GM19328 (cell line): Measurements from ENCODE around the gene TSC22D3.
A peak's percentile ranks its signal among the peaks of the same experiment; 100 is the strongest.
"Not testable (repeated sequence)": the region's sequence is repeated elsewhere in the genome, so short reads cannot be mapped to it uniquely, and the experiment has no call there.

ENCODE experiments used
- ATAC-seq: cut with Tn5 transposase; IDR thresholded peaks from one replicate; pipeline ENCODE4 v1.9.1; 2021; ENCODE audit warnings: mild to moderate bottlenecking, moderate library complexity; ENCODE audit not compliant: unreplicated experiment

Gene TSC22D3

DNA sequence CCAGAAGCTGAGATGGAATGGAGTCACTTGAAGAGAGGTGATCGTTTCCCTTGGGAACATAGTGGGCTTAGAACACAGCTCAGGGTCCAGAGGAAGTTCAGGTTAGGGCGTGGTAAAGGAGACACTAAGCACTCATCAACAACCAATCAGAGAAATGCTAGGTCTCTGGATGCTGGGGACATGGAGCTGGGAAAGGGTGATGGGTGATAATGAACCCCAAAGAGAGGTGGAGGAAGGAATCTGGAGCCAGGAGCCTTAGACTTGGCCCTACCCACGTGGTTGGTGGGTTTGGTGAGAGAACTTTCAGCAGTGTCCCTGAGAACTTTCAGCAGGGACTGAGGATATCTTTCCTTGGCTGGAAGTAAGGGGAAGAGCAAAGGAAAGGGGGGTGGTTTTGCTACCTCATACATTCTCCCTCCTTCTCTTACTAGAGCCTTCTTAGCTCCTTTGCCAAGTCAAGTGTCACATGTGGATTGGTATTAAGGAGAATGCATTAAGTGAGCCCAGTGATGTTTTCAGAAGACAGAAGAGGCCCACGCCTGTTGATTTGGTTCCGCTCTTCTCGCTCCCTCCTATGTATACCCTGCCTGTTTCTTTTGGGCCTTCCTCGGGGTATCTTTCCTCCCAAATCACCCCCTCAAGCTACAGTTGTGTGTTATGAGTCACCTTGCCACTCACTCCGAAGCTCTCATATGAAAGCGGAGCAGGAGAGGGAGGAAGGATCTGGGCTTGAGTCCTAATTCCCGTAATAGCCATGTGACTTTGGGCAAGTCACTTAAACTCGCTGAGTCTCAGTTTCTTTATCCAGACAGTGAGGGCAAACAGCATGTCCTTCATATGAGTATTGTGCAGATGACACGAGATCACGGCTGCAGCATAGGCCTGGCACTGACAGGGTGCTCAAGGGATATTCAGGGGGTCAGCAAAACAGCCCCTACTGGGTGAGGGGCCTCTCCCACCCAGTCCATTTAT is 63.1 kb downstream of the TSC22D3 start:
- ATAC-seq: no peak

DNA sequence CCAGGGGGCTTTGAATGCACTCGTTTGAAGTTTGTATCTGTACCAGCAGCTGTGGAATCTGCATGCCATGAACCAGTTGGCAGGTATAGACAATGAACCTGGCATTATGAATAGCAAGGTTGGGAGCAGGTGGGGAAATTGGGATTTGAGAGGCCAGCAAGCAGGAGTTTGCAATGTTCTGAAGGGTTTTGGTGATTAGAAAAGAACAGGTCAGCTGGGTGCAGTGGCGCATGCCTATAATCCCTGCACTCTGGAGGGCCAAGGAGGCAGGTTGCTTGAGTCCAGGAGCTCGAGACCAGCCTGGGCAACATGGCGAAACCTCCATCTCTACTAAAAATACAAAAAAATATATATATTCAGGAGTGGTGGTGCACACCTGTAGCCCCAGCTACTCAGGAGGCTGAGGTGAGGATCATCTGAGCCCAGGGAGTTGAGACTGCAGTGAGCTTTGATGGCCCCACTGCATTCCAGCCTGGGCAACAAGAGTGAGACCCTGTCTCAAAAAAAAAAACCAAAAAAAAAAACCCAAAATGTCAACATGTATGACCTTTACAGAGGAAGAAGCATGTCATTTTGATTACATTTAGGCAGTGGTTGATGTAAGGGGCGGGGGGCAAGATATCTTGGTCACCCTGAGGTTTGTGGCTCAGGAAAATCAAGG is 63.9 kb downstream of the TSC22D3 start:
- ATAC-seq: no peak

GRCh38 chrX:107710617-107711391 is 64.8 kb downstream of the TSC22D3 start:
- peak; percentile 100 for ATAC-seq

DNA sequence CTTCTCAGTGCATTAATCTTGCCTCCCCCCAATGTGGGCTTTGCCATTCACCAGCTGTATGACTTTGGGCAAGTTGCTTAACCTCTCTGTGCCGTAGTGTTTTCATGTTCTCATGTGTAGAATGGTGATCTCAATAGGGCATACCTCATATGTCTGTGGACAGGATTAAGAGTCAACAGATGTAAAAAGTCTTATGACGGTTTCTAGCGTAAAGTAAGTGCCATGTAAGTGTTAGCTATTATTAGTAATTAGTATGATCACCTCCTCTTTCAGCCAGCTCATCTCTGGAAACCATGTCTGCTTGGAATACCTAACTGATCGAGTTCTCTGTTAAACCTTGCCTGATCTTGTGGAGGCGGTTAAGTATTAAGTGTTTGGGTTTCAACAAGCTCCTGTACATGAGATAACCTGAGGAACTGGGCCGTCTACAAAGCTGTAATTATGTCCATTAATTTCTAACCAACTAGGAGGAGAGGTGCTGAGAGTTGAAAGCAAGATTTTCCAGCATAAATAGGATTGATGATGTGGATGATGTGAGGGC is 66.3 kb downstream of the TSC22D3 start:
- no peak for ATAC-seq

DNA sequence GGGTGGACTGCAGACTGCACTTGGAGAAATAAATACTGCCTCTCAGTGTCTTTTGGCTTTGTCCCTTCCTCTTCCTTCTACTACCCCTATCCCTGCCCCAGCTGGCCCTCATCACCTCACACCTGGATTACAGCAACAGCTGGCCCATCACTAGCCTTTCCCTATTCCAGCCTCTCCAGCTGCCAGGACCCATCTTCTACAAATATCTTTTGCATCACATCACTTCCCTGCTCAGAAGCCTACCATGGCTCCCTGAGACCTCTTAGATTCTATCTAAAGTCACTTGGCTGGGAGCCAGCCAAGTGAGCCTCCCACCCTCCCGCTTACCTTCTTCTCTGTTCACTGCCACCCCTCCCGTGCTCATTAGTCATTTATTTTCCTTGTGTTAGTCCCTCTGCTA is 66.8 kb downstream of the TSC22D3 start:
- no peak for ATAC-seq

- ATAC-seq: no peak
These were observed 67.7 kb downstream of the TSC22D3 start for GRCh38 chrX:107707866-107708265.

DNA sequence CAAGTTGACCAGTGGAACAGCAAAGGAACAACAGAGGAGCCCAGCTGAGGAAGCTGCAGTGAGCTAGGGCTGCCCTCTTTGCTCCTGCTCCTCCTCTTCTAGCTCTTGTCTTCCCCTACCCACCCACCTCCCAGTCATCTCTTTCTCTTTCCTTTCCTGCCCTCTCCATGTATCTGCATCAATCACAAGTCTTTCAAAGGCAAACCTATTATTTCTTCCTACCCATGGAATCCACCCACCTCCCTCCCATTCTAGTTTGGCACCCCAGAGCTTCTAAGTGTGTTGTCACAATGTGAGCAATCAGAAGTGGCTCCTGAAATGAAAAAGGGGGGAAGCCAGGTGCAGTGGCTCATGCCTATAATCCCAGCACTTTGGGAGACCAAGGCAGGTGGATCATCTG is 69.3 kb downstream of the TSC22D3 start:
- ATAC-seq: no peak

- no peak for ATAC-seq
These were observed 71.0 kb downstream of the TSC22D3 start for GRCh38 chrX:107704587-107704986.

GRCh38 chrX:107704181-107704580 is 71.4 kb downstream of the TSC22D3 start:
- no peak for ATAC-seq

DNA sequence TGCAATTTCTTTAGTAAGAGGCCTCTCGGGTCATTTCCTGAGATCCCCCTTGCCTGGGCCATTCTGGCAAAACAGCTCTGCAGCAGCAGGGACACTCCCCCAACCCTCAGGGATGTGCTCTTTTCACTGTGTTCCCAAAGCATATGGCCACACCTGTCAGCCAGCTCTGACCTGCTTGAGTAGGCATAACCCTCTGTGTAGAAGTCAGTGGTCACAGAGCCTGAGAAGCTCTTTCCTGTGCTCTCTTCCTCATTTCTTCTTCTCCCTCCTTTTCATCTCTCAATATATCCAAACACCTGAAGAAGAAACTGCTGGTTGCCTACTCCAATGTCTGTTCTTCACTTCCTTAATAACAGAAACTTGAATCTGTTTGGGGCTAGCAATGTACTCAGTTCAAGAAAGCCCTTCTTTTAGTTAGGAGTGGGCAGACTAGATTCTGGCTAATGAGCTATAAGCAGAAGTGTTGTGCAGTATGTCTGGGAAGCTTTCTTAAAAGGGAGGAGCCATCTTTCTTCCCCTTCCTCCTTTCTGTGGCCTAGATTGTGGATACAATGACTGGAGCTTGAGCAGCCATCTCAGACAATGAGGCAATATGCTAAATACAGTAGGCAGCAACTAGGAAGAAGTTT is 74.0 kb downstream of the TSC22D3 start:
- ATAC-seq: no peak

GRCh38 chrX:107700790-107701189 is 74.8 kb downstream of the TSC22D3 start:
- no peak for ATAC-seq

- no peak for ATAC-seq
These were observed 75.2 kb downstream of the TSC22D3 start for GRCh38 chrX:107700317-107700774.

DNA sequence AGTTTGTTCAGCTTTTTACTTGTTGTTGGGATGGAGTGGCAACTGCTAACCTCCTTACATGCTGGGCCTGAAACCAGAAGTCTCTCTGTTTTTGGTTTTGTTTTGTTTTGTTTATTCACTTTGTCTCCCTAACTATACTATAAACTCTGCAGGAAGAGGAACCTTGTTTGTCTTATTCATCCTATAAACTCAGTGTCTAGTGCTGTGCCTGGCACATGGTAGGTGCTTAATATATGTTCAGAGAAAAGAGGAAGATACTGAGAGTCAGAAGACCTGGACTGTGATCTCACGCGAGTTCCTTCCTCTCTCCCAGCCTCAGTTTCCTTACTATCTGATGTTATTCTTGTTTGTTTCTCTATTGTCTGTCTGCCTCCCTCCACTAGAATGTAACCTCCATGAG is 76.0 kb downstream of the TSC22D3 start:
- ATAC-seq: no peak

DNA sequence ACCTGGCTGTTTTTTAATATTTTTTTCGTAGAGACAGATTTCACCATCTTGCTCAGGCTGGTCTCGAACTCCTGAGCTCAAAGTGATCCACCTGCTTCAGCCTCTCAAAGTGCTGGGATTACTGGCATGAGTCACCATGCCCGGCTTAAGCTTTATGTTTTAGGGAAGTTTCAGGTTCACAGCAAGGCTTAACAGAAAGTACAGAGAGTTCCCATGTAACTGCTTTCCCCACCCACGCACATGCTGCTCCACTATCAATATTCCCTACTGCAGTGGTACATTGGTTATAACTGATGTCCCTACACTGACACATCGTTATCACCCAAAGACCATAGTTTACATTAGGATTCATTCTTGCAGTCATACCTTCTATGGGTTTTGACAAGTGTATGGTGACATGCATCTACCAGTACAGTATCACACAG is 84.6 kb downstream of the TSC22D3 start:
- ATAC-seq: no peak

DNA sequence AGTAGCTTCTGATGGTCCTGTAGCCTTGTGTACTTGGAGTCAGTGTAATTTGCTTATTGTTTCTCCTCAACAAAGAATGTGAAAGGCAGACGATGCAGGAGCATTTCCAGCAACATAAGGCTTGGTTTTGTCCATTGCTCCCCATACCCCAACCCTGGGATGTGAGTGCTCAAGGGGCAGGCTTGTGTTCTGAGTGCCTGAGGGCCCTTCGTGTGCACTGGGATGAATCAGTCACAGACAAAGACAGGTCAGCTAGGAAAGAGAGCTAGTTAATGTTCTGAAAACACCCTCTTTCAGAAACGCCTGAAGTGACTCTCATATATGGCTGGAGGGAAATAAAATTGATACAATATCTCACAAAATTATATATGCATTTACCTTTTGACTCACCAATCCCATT is 88.1 kb downstream of the TSC22D3 start:
- ATAC-seq: no peak

DNA sequence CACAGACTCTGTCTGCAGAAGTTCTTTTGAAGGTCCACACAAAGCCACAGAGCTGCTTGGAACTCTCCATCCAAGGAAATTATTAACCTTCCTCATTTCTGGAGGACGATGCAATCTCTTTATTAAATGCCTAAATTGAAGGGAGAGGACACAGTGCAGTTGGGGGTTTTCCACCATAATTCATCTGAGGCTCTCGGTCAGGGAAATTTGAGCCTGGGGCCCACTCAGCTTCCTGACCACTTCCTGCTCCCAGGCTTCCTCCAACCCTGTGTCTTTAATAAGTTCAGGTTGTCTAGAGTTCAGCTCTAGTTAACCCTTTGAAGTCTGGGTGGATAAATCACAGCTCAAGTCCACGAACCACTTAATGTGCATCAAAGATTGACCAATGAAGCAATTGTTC is 88.8 kb downstream of the TSC22D3 start:
- no peak for ATAC-seq

DNA sequence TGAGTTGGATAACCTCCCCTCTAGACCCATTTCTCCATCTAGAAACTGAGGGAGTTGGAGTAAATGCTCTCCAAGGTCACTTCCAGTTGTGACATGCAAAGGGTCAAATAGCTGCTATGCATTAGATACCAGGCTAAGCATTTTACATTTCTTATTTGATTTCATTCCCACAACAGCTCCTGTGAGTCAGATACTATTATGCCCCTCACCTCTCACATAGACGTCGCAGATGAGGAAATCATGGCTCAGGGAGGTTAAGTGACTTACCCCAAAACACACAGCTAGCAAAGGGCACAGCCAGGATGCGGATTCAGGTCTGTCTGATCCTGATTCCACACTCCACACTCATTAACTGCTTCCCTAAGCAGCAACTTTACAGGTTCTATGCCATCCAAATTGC is 89.6 kb downstream of the TSC22D3 start:
- no peak for ATAC-seq

DNA sequence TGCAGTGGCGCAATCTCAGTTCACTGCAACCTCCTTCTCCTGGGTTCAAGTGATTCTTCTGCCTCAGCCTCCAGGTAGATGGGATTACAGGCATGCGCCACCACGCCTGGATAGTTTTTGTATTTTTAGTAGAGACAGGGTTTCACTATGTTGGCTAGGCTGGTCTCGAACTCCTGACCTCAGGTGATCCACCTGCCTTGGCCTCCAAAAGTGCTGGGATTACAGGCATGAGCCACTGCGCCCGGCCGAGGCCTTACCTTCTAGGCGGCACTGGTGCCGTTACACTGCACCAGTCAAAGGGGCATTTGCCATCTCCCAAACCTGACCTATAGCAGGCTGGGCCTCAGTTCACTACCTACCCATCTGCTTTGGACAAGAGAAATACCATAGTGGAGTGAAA is 90.0 kb downstream of the TSC22D3 start:
- not testable (repeated sequence) for ATAC-seq

DNA sequence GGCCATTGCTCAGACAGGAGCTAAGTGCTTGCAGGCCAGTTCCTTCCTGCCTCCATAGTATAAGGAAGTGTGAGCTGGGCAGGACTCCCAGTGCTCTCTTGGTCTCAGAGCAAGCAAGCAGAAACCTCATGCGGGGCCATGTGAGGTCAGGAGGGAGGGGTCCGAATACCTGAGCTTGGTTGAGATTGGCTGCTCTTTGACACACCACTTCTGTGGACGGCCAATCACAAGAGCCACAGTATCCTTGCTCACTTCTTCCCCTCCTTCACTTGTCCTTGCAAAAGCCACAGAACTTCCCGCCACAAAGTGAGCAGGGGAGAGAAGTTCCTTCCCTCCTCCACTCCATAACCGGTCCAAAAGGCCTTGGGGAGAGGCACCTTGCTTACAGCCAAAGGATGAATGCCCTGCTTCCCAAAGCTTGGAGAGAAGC is 90.6 kb downstream of the TSC22D3 start:
- ATAC-seq: peak; percentile 50

- no peak for ATAC-seq
These were observed 91.7 kb downstream of the TSC22D3 start for GRCh38 chrX:107683931-107684330.
